ENCODE results near the gene DCTD.

- no peak for TF ChIP-seq CTCF (IDR thresholded peaks at IDR 0.05)
- TF ChIP-seq POLR2A (IDR thresholded peaks at IDR 0.05), result no peak
Observed at GRCh38 chr4:182869697-182870096, 47.5 kb downstream of the DCTD start.

Measured in gastroesophageal sphincter (tissue), 3 donors.